Neural cell (in vitro differentiated cells): Measurements from ENCODE around the gene SRSF5. TPM values are rescaled to one million over a fixed set of nuclear protein-coding genes. Genes with fewer than 3 reads are reported as not detected.

ENCODE experiments used
- H2AFZ ChIP-seq: fragments of 200-600, 300-800 bp; sonication (generic), shearing (Covaris generic); 2 replicates; pipeline ENCODE4 v1.6.0; 2014; ENCODE audit warnings: low read depth, mild to moderate bottlenecking, antibody characterized with exemption, low read length, moderate library complexity
- H3F3A ChIP-seq: fragments of 200-600 bp; shearing (Covaris generic); 2 replicates; pipeline ENCODE4 v1.6.1; 2016; ENCODE audit warnings: mild to moderate bottlenecking, moderate library complexity, mixed read lengths, antibody characterized with exemption, low read length; ENCODE audit not compliant: insufficient read depth, poor library complexity, severe bottlenecking
- H3K27ac ChIP-seq: fragments of 200-600, 300-800 bp; sonication (generic), shearing (Covaris generic); 2 replicates; pipeline ENCODE4 v1.5.1; 2014; ENCODE audit warnings: mild to moderate bottlenecking, low read length, moderate library complexity
- H3K27me3 ChIP-seq: fragments of 300-800, 200-600 bp; sonication (generic), shearing (Covaris generic); 2 replicates; pipeline ENCODE4 v1.6.0; 2014; ENCODE audit warnings: mild to moderate bottlenecking, low read depth, low read length, moderate library complexity; ENCODE audit not compliant: insufficient read depth
- H3K36me3 ChIP-seq: fragments of 300-800, 200-600 bp; sonication (generic), shearing (Covaris generic); 2 replicates; pipeline ENCODE4 v1.5.1; 2014; ENCODE audit warnings: mild to moderate bottlenecking, antibody characterized with exemption, low read length, moderate library complexity; ENCODE audit not compliant: insufficient read depth
- H3K4me2 ChIP-seq: fragments of 300-800, 200-600 bp; sonication (generic), shearing (Covaris generic); 2 replicates; pipeline ENCODE4 v1.6.0; 2014; ENCODE audit warnings: mild to moderate bottlenecking, low read length
- H3K4me3 ChIP-seq: fragments of 300-800, 200-600 bp; sonication (generic), shearing (Covaris generic); 2 replicates; pipeline ENCODE4 v1.5.1; 2014; ENCODE audit warnings: mild to moderate bottlenecking, low read length, moderate library complexity
- H3K79me2 ChIP-seq: fragments of 200-600 bp; shearing (Covaris generic); replicated peaks from 2 replicates; pipeline ENCODE4 v1.6.0; 2014; ENCODE audit warnings: mild to moderate bottlenecking, low read length, moderate library complexity; ENCODE audit not compliant: insufficient read depth
- H3K9ac ChIP-seq: fragments of 300-800, 200-600 bp; sonication (generic), shearing (Covaris generic); 2 replicates; pipeline ENCODE4 v1.6.1; 2016; ENCODE audit warnings: mild to moderate bottlenecking, low read length, mixed read lengths
- H3K9me2 ChIP-seq: fragments of 200-600 bp; shearing (Covaris generic); 2 replicates; pipeline ENCODE4 v1.6.1; 2016; ENCODE audit warnings: mild to moderate bottlenecking, low read length, mixed read lengths; ENCODE audit not compliant: insufficient read depth
- H3K9me3 ChIP-seq: fragments of 200-600, 300-800 bp; sonication (generic), shearing (Covaris generic); 2 replicates; pipeline ENCODE4 v1.6.1; 2016; ENCODE audit warnings: mild to moderate bottlenecking, mixed run types, low read length, moderate library complexity, mixed read lengths
- H4K20me1 ChIP-seq: fragments of 200-600 bp; shearing (Covaris generic); 2 replicates; pipeline ENCODE4 v1.6.1; 2016; ENCODE audit warnings: mild to moderate bottlenecking, mixed run types; ENCODE audit not compliant: insufficient read depth
- CTCF ChIP-seq: fragments of 450-650 bp; IDR thresholded peaks from 2 replicates; pipeline ENCODE4 v1.5.1; 2014; ENCODE audit warnings: antibody characterized with exemption, mild to moderate bottlenecking, moderate library complexity; ENCODE audit not compliant: poor library complexity, severe bottlenecking
- EP300 ChIP-seq: fragments of 450-650 bp; conservative IDR thresholded peaks from 2 replicates; pipeline ENCODE4 v1.6.1; 2014; ENCODE audit warnings: antibody characterized with exemption, mild to moderate bottlenecking, moderate library complexity; ENCODE audit not compliant: poor library complexity, severe bottlenecking
- EZH2 ChIP-seq: fragments of 200-600, 300-800 bp; shearing (Covaris generic), sonication (generic); IDR thresholded peaks from 2 replicates; pipeline ENCODE4 v1.6.1; 2014; ENCODE audit warnings: antibody characterized with exemption, low read length, borderline replicate concordance, mild to moderate bottlenecking; ENCODE audit not compliant: insufficient read depth, poor library complexity, severe bottlenecking
- MXI1 ChIP-seq: fragments of 450-650 bp; conservative IDR thresholded peaks from 2 replicates; pipeline ENCODE4 v1.6.1; 2014; ENCODE audit warnings: antibody characterized with exemption, mild to moderate bottlenecking; ENCODE audit not compliant: poor library complexity, severe bottlenecking
- POLR2AphosphoS5 ChIP-seq: IDR thresholded peaks from 2 replicates; pipeline ENCODE4 v1.6.1; 2012
- RAD21 ChIP-seq: fragments of 450-650 bp; conservative IDR thresholded peaks from 2 replicates; pipeline ENCODE4 v1.6.1; 2014; ENCODE audit warnings: antibody characterized with exemption, mild to moderate bottlenecking, moderate library complexity
- REST ChIP-seq: IDR thresholded peaks from 2 replicates; pipeline ENCODE4 v1.6.1; 2012; ENCODE audit warnings: borderline replicate concordance
- SMC3 ChIP-seq: fragments of 450-650 bp; conservative IDR thresholded peaks from 2 replicates; pipeline ENCODE4 v1.6.1; 2014; ENCODE audit warnings: antibody characterized with exemption, mild to moderate bottlenecking, moderate library complexity; ENCODE audit not compliant: poor library complexity
- TAF1 ChIP-seq: IDR thresholded peaks from 2 replicates; pipeline ENCODE4 v1.6.1; 2012; ENCODE audit warnings: low read depth
- polyA plus RNA-seq: library from polyadenylated mRNA; depleted of rRNA; stranded (reverse); fragments of >200 nt; gene quantifications from 2 replicates; pipeline ENCODE4 v1.2.3, GENCODE V29; 2014

Gene SRSF5
- polyA plus RNA-seq, 1 donor from 2014 or later = 1,017 TPM

DNA sequence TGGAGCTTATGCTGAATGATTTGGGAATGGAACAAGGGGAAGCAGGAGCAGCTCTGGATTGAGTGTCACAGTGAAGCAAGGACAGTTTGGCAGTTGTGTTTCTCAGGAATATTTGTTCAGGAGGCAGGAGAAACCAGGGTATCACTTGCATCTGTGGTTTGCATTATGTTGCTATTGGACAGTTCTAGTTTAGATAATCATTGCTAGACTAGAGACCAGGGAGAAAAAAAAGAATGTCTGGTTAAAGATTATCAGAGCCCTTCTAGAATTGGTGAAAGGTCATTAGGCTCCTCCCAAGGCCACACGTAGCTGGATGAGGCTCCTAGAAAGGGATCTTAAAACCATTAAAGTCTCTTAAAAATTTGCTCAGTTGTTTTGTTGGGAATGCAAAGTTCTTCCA, 17.0 kb upstream of the SRSF5 start:
- no peaks in the 10 kb centered on the region for H4K20me1 ChIP-seq
- TF ChIP-seq RAD21 (no peak), EZH2 (no peak), SMC3 (no peak), POLR2AphosphoS5 (no peak), TAF1 (no peak), CTCF (no peak), REST (no peak), MXI1 (no peak), EP300 (no peak)
- no peaks in the 10 kb centered on the region for H3K79me2 ChIP-seq
- no peak overlapping the region for H3K9ac ChIP-seq
- no peaks in the 10 kb centered on the region for H3F3A ChIP-seq
- H3K9me2 ChIP-seq = no peaks in the 10 kb centered on the region
- H3K4me3 ChIP-seq = no peak overlapping the region
- H2AFZ ChIP-seq = no peak overlapping the region
- H3K36me3 ChIP-seq = no peaks in the 10 kb centered on the region
- H3K9me3 ChIP-seq = no peaks in the 10 kb centered on the region
- H3K4me2 ChIP-seq = no peak overlapping the region
- no peaks in the 10 kb centered on the region for H3K27me3 ChIP-seq
- no peak overlapping the region for H3K27ac ChIP-seq

- Histone ChIP-seq H2AFZ (no peak overlapping the region), H3K9me2 (no peaks in the 10 kb centered on the region), H3K4me3 (no peak overlapping the region), H3K9ac (no peak overlapping the region), H4K20me1 (no peaks in the 10 kb centered on the region), H3K27ac (no peak overlapping the region), H3K27me3 (no peaks in the 10 kb centered on the region), H3K4me2 (no peak overlapping the region), H3K36me3 (no peaks in the 10 kb centered on the region), H3K79me2 (no peaks in the 10 kb centered on the region), H3K9me3 (no peaks in the 10 kb centered on the region), H3F3A (no peaks in the 10 kb centered on the region)
- no peak for TF ChIP-seq REST
- no peak for TF ChIP-seq RAD21
- no peak for TF ChIP-seq CTCF
- no peak for TF ChIP-seq TAF1
- TF ChIP-seq SMC3 = no peak
- no peak for TF ChIP-seq POLR2AphosphoS5
- no peak for TF ChIP-seq EZH2
- no peak for TF ChIP-seq EP300
- TF ChIP-seq MXI1 = no peak
Observed at GRCh38 chr14:69750495-69750894, 16.4 kb upstream of the SRSF5 start.
